GM21786 (cell line): ENCODE data around the gene PCDH12.

Experiments used
- ATAC-seq: cut with Tn5 transposase; IDR thresholded peaks from one replicate; pipeline ENCODE4 v1.9.1; 2021; ENCODE audit not compliant: unreplicated experiment

PCDH12 gene

GRCh38 chr5:141958113-141958512 is at the start of gene PCDH12:
Gene PCDH12 (minus strand): TSS chr5:141958202. CDS start chr5:141957851, 351 bp downstream.
- ATAC-seq: no peak

DNA sequence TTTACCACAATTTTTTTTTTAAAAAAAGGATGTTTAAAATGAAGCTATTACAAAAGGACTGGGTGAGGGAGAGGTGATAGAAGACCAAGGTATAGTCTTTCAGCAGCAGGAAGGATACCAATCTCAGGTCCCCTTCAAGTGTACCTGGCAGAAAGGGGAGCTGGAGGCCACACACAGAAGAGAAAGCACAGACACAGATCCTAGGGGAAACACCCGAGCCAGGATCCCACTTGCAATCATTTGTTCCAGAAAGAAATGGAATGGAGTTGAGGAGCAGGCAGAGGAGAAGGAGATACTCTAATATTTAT is 49.2 kb upstream of the PCDH12 start:
- no peak for ATAC-seq

DNA sequence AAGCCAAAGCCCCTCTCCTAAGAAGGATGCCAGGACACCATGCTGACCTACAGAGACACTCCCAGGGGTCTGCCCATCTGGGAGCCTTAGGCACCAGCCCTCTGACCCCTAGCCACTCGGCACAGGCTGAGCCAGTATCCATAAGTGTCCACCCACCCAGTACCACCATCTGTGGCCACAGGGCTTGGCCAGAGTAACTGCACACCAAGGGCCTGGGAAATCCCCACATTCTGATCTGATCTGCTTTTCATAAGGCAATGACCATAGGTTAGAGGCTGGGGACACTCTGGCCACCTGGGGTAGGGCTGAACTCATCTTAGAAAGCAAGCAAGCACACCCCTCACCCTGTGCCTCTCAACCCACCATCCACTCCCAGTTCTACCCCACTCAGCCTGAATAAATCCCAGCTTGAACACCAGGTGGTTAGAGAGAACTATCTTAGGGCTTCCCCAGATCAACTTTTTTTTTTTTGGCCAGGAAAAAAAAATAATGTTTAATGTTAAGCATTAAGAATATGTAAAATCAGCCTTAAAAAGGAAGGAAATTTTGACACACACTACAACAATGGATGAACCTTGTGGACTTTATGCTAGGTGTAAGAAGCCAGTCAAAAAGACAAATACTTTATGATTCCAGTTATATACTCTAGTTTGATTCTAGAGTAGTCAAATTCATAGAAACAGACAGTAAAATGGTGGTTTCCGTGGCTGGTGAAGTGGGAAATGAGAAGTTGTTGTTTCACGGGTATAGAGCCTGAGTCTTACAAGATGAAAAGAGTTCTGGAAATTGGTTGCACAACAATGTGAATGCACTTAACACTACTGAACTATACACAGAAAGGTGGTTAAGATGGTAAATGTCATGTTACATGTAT is 48.6 kb upstream of the PCDH12 start:
- ATAC-seq: no peak

DNA sequence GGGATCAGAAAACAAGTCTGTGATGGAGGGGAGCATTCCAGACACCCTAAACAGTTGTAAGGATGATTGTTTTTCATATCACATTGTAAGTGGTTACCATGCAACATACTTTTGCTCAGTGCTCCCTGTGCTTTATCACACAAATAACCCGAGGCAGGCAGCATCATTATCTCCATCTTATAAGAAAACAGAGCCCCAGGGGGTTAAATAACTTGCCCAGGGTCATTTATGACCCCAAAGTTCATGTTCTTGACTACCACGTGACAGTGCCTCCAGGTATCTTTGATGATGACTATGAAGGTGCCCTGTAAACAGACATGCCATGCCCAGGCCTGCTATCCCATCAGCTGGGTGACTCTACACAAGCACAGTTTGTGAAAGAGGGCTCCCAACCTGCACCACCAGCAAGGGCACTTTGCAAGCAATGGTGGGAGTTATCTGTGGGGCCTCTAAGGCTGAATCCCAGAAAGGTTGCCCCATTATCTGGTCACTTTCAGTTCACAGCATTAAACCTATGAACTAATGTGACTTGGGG is 45.3 kb upstream of the PCDH12 start:
- no peak for ATAC-seq

GRCh38 chr5:142000704-142001484 is 42.9 kb upstream of the PCDH12 start:
- no peak for ATAC-seq

GRCh38 chr5:142000173-142000572 is 42.2 kb upstream of the PCDH12 start:
- no peak for ATAC-seq

DNA sequence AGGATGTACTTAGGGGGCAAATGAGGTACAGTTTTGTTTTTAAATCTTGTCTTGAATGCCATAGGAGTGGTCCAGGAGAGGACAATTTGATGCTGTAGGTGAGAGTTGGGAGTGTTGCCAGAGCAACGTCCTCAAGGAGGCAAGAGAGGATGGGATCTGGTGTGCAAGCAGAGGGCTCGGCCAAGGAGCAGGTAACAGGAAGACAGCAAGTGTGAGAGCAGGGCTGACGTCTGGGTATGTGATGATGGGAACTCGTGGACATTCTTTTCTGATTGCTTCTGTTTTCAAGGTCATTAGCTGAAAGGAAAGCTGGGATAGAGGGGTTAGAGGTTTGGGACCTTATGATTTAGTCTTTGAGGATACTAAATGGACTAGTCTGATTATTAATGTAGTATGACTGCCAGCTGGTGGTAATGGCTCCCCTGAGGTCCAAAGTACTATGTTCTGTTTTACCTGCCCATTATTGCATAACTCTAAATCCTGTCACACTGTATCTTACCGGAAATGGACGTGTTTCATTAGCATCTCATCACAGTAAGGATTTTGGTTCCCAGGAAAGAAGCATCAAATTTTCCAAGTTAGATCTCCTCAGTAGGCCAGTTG is 39.5 kb upstream of the PCDH12 start:
- no peak for ATAC-seq

DNA sequence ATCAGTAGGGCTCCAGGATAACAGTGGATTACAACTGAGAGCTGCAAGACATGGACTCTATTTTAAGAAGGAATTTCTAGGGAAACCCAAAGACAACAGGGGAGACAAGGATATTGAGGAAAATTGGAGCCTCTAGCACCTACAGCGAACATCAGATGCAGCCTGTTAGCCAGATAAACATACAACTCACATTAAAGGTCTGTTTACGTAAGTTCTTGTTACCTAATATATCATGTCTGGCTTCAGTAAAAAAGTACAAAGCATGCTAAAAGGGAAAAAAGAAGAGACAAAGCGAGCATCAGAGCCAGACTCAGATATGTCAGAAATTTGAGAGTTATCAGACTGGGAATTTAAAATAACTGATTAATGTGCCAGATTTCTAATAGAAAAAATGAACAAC is 37.7 kb upstream of the PCDH12 start:
- ATAC-seq: no peak

DNA sequence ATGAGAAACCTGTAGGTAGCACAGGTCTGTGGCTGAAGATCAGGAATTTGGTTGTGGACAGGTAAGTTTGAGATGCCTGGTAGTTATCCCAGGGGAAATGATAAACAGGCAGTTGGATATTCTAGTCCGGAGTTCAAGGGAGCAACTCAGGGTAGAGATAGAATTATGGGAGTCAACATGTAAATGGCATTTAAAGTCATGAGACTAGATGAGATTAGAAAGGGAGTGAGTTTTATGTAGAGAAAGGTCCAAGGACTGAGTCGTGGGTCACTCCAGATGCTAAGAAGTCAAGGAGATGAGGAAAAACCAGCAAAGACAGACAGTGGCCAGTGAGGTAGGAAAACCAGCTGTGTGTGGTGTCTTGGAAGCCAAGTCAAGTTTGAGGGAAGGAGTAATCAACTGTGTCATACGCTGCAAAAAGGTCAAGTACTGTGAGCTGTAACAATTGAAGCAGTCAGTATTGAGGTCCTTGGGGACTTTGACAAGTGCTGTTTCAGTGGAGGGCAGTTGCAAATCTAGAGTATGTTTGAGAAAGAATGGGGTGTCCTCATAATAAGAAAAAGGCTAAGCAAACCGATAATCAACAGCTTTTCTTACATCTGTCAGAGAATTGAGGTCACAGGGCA is 36.6 kb upstream of the PCDH12 start:
- ATAC-seq: no peak

- peak; percentile 64 for ATAC-seq
Observed at GRCh38 chr5:141992349-141992963, 34.5 kb upstream of the PCDH12 start.

- ATAC-seq: no peak
Observed at GRCh38 chr5:141989720-141990119, 31.7 kb upstream of the PCDH12 start.

DNA sequence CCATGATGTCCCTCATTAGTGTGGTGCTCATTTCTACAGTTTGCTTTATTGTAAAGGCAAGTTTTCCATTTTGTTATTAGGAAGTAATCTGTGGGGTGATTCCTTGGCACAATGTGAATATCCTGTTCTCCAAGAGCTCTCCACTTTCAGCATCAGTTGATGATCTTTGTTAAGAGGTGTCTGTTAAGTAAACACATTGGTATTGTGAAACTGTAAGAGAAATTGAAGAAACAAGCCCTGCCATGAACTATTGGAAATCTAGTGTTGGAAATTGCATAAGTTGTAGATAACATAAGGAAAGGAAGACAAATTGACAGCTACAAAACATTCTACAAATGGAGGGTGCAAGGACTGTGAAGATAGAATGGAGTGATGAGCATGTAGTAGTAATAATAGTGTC is 28.1 kb upstream of the PCDH12 start:
- no peak for ATAC-seq

- no peak for ATAC-seq
Observed at GRCh38 chr5:141982626-141983025, 24.6 kb upstream of the PCDH12 start.

GRCh38 chr5:141978389-141978788 is 20.4 kb upstream of the PCDH12 start:
- ATAC-seq: no peak

DNA sequence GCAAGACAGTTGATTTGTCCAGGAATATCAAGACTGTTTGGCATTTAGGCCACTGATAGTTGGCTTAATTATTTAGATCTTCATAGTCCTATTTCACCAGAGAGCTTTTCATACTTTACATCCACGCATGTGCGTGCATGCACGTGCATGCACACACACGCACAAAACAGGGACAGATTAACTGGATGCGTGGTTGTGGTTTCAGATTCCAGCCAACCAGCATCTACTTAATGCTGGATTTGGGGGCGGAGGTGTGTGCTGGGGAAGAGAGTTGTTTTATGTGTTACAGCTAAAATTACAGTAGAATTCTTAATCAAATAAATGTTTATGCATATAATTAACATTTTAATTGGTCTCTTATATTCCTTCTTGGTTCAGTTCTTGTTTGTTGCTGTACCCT is 18.2 kb upstream of the PCDH12 start:
- no peak for ATAC-seq

DNA sequence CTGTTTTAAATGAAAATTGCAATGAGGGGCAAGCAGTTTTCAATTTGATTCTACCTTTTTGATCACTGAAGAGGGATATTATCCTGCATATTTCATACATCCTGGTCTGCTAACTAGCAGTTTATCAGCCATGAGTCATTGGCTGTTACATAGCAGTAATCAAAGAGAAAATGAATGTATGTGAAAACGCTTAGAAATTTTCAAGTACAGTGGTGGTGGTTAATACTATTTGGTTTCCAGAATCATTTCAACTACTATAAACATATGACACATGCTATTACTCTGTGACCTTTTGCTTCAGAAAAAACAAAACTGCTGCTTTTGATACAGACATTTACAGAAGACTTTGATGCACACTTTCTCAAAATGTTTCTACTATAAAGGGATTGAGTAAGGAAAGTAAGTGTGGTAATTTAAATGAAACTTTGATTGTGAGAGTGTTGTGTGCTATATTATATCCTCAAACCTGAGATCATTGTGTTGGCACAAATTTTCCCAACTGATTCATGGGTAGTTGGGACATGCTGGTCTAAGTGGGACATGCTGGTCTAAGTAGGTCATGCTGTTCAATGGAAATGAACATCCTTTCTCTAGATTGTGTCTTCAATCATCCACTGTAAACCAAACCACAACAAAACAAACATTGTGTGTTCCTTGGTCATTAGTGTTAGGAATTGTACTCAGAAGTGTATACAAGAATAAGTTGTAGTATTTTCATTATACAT is 16.0 kb upstream of the PCDH12 start:
- ATAC-seq: no peak

DNA sequence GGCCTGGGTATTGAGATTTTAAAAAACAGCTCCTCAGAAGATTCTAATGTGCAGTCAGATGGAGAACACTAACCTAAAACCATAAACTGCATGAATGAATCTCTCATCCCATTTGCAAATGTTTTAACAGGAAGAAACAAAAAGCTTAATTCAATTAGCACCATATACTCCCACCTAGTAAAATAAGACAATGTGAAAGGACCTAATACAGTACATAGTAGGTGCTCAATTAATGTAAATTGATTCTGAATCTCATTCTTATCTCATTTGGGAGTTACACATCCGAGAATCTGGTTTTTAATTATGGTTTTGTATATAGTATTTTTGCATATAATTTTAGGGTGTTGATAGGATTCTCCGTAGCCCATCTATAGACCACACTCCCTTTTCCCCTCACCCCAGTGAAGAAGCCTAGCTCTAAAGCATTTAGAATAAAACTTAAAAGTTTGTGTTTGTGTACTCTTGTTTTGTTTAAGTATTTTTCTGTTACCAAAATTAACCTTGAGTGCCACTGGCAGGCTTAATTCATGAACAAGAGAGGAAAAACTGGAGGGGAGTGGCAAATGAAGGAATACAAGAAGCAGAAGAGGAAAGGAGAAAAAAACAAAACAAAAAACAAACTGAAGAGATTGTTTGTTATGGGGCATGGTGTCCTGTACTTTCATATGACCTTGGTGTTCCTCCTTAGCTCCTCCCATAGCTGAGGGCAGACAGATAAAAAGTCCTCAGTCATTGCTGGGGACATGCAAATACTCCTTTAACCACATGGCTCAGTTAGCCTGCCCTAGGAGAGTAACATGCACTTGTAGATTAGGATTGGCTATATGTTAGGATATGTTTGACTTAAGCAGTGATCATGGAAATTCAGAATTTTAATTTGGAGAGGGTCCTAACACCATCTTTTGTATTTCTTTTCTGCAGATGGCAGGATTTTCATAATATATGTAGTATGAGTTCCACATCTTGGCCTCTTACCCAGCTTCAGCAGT is 12.1 kb upstream of the PCDH12 start:
- peak; percentile 61 for ATAC-seq

DNA sequence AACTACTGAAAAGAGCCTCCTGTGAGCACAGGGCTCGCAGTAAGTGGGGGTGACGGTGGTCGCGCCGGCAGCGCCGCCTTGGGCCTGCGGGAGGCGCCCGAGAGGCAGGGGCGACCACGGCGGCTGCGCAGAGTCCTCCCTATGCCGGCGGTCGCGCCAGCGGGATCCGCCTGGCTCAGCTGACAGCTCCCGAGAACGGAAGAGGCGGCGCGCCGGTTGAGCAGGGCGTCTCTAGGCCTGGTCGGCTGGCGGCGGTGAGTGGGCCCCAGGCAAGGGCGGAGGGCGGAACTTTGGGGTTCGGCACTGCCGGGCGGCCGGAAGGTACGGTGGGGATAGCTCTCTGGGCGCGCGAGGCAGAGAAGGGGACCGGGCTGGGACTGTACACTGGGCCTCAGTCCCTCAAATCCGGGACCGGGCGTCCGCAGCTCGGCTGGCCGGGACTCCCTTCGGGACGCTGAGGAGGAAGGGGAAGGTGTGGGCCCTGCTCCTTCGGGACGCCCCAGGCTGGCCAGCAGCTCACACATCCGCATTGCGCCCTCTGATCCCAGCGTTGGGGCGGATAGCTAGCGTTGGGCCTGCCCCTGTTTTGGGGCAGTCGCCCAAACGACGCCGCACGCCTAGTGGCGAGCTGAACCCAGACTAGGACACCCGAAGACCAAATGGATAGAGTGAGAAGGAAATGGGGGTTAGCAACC is 11.1 kb upstream of the PCDH12 start, which contains the start of gene RNF14:
Gene RNF14, plus strand, starts transcription at position 192 of the 695 bp plus-strand sequence. CDS start 4,484 bp downstream, outside the sequence.
- peak; percentile 86 for ATAC-seq
